ENCODE data around the gene IPO4. TPM values are rescaled to one million over a fixed set of nuclear protein-coding genes. Genes with fewer than 3 reads are reported as not detected.
A peak's percentile ranks its signal among the peaks of the same experiment; 100 is the strongest.

IPO4 gene
- total and polyA plus RNA-seq, 2 of the 13 experiments (the other 11 are each of a cell fraction or from before 2014, with no cell fraction given) = 39.0 to 179 TPM

DNA sequence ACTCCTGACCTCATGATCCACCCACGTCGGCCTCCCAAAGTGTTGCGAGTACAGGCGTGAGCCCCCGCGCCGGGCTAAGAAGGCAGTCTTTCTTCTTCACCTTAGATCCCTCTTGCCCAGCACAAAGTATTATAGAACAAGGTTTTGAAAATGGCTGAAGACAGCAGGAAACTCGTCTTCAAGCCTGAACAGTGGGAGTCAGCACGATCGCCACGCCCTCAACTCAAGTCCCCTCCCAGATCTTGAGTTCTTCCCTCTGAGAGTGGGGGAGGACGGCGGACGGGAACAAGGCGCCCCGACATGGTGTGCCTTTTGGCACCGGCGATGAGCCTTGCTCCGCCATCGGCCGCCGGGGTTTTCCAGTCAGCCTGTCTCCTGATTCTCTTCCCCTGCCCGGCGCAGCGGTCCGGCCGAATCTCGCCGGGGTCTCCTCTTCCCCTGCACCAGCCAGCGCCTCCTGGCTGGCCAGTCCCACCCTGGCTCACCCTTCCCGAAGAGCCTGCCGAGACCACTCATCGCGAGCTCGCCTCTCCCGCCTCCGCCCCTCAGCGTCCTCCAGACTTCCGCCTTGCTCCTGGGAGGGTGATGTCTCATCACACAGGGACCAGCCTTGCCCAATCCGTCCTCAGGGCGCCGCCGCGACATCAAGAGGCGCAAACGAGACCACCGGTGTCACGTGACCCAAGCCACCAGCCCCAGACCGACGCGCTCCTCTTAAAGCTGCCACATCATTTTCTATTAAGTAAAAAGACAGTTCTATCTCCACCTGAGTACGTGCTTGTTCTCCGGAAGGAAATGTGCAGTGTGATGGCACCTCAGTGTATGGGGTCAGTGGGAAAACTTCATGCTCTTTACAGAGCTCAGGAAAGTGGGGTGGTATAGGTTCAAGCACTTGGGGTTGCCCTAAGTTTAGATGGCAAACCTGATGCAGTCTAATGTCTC lies 24.6 kb upstream of the IPO4 start, which contains the start of gene CHMP4A (continued):
- TF ChIP-seq ZBTB7A (CRISPR knock-in tag; IDR thresholded peaks at IDR 0.05) (peak; percentile 95), ZNF34 (CRISPR knock-in tag; IDR thresholded peaks at IDR 0.05; ENCODE audit: borderline replicate concordance) (peak; percentile 99), RXRB (CRISPR knock-in tag; IDR thresholded peaks at IDR 0.05; ENCODE audit: borderline replicate concordance) (peak; percentile 89), NPAS2 (CRISPR knock-in tag; IDR thresholded peaks at IDR 0.05; ENCODE audit: borderline replicate concordance) (no peak), KAT2B (IDR thresholded peaks at IDR 0.05; ENCODE audit: borderline replicate concordance, low read depth, low read length) (no peak), CEBPB (IDR thresholded peaks at IDR 0.05; ENCODE audit: borderline replicate concordance, low read depth, low read length) (peak; percentile 95; the same call in 1 of the 2 replicates), ZBTB42 (CRISPR knock-in tag; IDR thresholded peaks at IDR 0.05) (peak; percentile 95; the same call in 1 of the 2 replicates), MIER3 (CRISPR knock-in tag; IDR thresholded peaks at IDR 0.05; ENCODE audit: borderline replicate concordance) (peak; percentile 99; the same call in 1 of the 2 replicates), ZNF207 (IDR thresholded peaks at IDR 0.05; ENCODE audit: borderline replicate concordance) (peak; percentile 100), ZNF816 (CRISPR knock-in tag; IDR thresholded peaks at IDR 0.05; ENCODE audit: borderline replicate concordance) (no peak), ZNF180 (CRISPR knock-in tag; IDR thresholded peaks at IDR 0.05; ENCODE audit: borderline replicate concordance, low read depth) (peak; percentile 96), ZNF292 (CRISPR knock-in tag; IDR thresholded peaks at IDR 0.05; ENCODE audit: borderline replicate concordance, low read depth) (0 out of 2 replicates have a peak, but pooled peaks have one; percentile 57), ZNF556 (CRISPR knock-in tag; IDR thresholded peaks at IDR 0.05; ENCODE audit: borderline replicate concordance) (peak; percentile 93), ZNF124 (CRISPR knock-in tag; IDR thresholded peaks at IDR 0.05) (peak; percentile 24; the same call in 1 of the 2 replicates)
- TF ChIP-seq, protein P1, sequence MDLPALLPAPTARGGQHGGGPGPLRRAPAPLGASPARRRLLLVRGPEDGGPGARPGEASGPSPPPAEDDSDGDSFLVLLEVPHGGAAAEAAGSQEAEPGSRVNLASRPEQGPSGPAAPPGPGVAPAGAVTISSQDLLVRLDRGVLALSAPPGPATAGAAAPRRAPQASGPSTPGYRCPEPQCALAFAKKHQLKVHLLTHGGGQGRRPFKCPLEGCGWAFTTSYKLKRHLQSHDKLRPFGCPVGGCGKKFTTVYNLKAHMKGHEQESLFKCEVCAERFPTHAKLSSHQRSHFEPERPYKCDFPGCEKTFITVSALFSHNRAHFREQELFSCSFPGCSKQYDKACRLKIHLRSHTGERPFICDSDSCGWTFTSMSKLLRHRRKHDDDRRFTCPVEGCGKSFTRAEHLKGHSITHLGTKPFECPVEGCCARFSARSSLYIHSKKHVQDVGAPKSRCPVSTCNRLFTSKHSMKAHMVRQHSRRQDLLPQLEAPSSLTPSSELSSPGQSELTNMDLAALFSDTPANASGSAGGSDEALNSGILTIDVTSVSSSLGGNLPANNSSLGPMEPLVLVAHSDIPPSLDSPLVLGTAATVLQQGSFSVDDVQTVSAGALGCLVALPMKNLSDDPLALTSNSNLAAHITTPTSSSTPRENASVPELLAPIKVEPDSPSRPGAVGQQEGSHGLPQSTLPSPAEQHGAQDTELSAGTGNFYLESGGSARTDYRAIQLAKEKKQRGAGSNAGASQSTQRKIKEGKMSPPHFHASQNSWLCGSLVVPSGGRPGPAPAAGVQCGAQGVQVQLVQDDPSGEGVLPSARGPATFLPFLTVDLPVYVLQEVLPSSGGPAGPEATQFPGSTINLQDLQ (CRISPR knock-in tag; IDR thresholded peaks at IDR 0.05) = no peak
- TF ChIP-seq, protein P2, sequence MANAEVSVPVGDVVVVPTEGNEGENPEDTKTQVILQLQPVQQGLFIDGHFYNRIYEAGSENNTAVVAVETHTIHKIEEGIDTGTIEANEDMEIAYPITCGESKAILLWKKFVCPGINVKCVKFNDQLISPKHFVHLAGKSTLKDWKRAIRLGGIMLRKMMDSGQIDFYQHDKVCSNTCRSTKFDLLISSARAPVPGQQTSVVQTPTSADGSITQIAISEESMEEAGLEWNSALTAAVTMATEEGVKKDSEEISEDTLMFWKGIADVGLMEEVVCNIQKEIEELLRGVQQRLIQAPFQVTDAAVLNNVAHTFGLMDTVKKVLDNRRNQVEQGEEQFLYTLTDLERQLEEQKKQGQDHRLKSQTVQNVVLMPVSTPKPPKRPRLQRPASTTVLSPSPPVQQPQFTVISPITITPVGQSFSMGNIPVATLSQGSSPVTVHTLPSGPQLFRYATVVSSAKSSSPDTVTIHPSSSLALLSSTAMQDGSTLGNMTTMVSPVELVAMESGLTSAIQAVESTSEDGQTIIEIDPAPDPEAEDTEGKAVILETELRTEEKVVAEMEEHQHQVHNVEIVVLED (CRISPR knock-in tag; IDR thresholded peaks at IDR 0.05; ENCODE audit: borderline replicate concordance) = peak; percentile 92
- TF ChIP-seq, protein P3, sequence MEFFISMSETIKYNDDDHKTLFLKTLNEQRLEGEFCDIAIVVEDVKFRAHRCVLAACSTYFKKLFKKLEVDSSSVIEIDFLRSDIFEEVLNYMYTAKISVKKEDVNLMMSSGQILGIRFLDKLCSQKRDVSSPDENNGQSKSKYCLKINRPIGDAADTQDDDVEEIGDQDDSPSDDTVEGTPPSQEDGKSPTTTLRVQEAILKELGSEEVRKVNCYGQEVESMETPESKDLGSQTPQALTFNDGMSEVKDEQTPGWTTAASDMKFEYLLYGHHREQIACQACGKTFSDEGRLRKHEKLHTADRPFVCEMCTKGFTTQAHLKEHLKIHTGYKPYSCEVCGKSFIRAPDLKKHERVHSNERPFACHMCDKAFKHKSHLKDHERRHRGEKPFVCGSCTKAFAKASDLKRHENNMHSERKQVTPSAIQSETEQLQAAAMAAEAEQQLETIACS (CRISPR knock-in tag; IDR thresholded peaks at IDR 0.05) = peak; percentile 50; the same call in 1 of the 2 replicates
- TF ChIP-seq, protein P4, sequence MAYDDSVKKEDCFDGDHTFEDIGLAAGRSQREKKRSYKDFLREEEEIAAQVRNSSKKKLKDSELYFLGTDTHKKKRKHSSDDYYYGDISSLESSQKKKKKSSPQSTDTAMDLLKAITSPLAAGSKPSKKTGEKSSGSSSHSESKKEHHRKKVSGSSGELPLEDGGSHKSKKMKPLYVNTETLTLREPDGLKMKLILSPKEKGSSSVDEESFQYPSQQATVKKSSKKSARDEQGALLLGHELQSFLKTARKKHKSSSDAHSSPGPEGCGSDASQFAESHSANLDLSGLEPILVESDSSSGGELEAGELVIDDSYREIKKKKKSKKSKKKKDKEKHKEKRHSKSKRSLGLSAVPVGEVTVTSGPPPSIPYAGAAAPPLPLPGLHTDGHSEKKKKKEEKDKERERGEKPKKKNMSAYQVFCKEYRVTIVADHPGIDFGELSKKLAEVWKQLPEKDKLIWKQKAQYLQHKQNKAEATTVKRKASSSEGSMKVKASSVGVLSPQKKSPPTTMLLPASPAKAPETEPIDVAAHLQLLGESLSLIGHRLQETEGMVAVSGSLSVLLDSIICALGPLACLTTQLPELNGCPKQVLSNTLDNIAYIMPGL (CRISPR knock-in tag; IDR thresholded peaks at IDR 0.05; ENCODE audit: borderline replicate concordance in 1 of 2, low read depth in 1 of 2) = peak; percentile 96 to 98; a peak in 3 of 4 replicates

Data from HepG2 (cell line).